ENCODE data around the gene NR1H3. TPM values are rescaled to one million over a fixed set of nuclear protein-coding genes. Genes with fewer than 3 reads are reported as not detected.

NR1H3 gene
- total and polyA plus RNA-seq, 2 of the 4 experiments (the other 2 are of a cell fraction): 9.1 to 13.6 TPM

- in situ Hi-C loops (cut with MboI; ENCODE audit: low sequenced_read_pairs): no loop called here
- no peak overlapping the region for H3K4ac ChIP-seq (ENCODE audit: low read depth, low read length)
- H3K56ac ChIP-seq (ENCODE audit: extremely low read depth, insufficient read depth, low read length): no peak overlapping the region
- peaks cover 16% of the 10 kb centered on the region; the same call in 1 of the 2 replicates for H3K9me1 ChIP-seq (ENCODE audit: insufficient read depth, low read length)
- H3K36me3 ChIP-seq (ENCODE audit: control insufficient read depth, insufficient read depth, low read length): peaks cover 42% of the 10 kb centered on the region
- no peak overlapping the region for H2BK120ac ChIP-seq (ENCODE audit: low read depth, low read length)
- H3K14ac ChIP-seq (replicated peaks; ENCODE audit: low read depth, low read length): no peak overlapping the region
- H2BK15ac ChIP-seq (ENCODE audit: low read depth, low read length): no peak overlapping the region
- H3K18ac ChIP-seq (ENCODE audit: low read depth, low read length): no peak overlapping the region
- H4K20me1 ChIP-seq (ENCODE audit: insufficient read depth, low read length): no peaks in the 10 kb centered on the region
- H2BK20ac ChIP-seq (ENCODE audit: low read depth, low read length): no peak overlapping the region
- no peaks in the 10 kb centered on the region for H3K9me3 ChIP-seq (ENCODE audit: control insufficient read depth, insufficient read depth, low read length)
- H4K8ac ChIP-seq (ENCODE audit: low read depth in 2 of 2, low read length in 2 of 2): no peak overlapping the region
- no peak for ATAC-seq (ENCODE audit: low read depth)
- H2AK5ac ChIP-seq (ENCODE audit: low read depth, low read length): no peak overlapping the region
- no peak overlapping the region for H4K91ac ChIP-seq (ENCODE audit: insufficient read depth, low read depth, low read length)
- dilution Hi-C loops (cut with HindIII; ENCODE audit: low sequenced_read_pairs, unreplicated experiment): no loop called here
- no peak overlapping the region for H3K23ac ChIP-seq (ENCODE audit: low read depth, low read length)
- no TSS peak for BruUV-seq (replicated peaks)
- no peak overlapping the region for H3K27ac ChIP-seq (ENCODE audit: insufficient read depth, low read length)
- ChIA-PET POLR2A (ENCODE audit: unreplicated experiment) (no interaction called here), CTCF (no interaction called here)
- no peak overlapping the region for H3K4me2 ChIP-seq (ENCODE audit: low read depth, low read length)
- H3K27me3 ChIP-seq (ENCODE audit: control insufficient read depth, insufficient read depth, low read length): no peaks in the 10 kb centered on the region
- no peak overlapping the region for H2AK9ac ChIP-seq (replicated peaks; ENCODE audit: low read depth, low read length, poor library complexity)
- no peak overlapping the region for H4K5ac ChIP-seq (ENCODE audit: low read depth, low read length)
- peaks cover 0 to 12% of the 10 kb centered on the region in 2 experiments; a peak in 2 of 4 replicates for H3K79me1 ChIP-seq (ENCODE audit: low read depth in 1 of 2, low read length in 2 of 2)
- H2BK5ac ChIP-seq (ENCODE audit: low read depth, low read length, poor library complexity, severe bottlenecking): no peak overlapping the region
- no peak overlapping the region for H2AFZ ChIP-seq (replicated peaks; ENCODE audit: low read length, poor library complexity)
- H3K9ac ChIP-seq (ENCODE audit: low read depth, low read length): no peak overlapping the region
- TF ChIP-seq CHD1 (IDR thresholded peaks at IDR 0.05; ENCODE audit: low read depth, low read length): no peak
- DNase-seq: no peak
- WGBS, 2 experiments (ENCODE audit: extremely low coverage in 2 of 2, insufficient read length in 1 of 2): 100% methylated on average over 2 of the region's 6 CpGs; no CpG with 5 or more reads in 1 of the 2 experiments
- H3K4me3 ChIP-seq (ENCODE audit: insufficient read depth, low read depth, low read length): no peak overlapping the region
- intact Hi-C loops (cut with micrococcal nuclease): loop anchor here (5.0 kb wide), 1 partner anchor 36 kb away; the partner anchor contains the start of gene MADD
- H3K4me1 ChIP-seq (ENCODE audit: control insufficient read depth, insufficient read depth, low read length): no peaks in the 10 kb centered on the region
Measured at GRCh38 chr11:47308050-47308823, 50.4 kb downstream of the NR1H3 start.
